K562 (cell line): ENCODE results near the gene PTP4A2. TPM values are rescaled to one million over a fixed set of nuclear protein-coding genes. Genes with fewer than 3 reads are reported as not detected.

Experiments
- ATAC-seq: fragments of 200-7000 bp; cut with Tn5 transposase; 3 replicates; pipeline ENCODE4 v1.9.1; 2020; ENCODE audit warnings: moderate library complexity
- BruUV-seq: library from RNA; stranded (reverse); fragments of 400-500 nt; replicated peaks from 2 replicates; lab custom pipeline; 2021; lab: Mats Ljungman, UMichigan
- CTCF ChIA-PET: fragments of 300-600 bp; formaldehyde crosslinking; extraction: SDS; loops from one replicate; lab custom pipeline; 2021; ENCODE audit warnings: low intra/inter-chr PET ratio; lab: Yijun Ruan, JAX
- POLR2A ChIA-PET: fragments of 300-600, 350-650 bp; sonication (Branson Sonifier 250); formaldehyde crosslinking; extraction: SDS; loops from one replicate; lab custom pipeline; 2021; ENCODE audit warnings: antibody characterized with exemption, inconsistent platforms; lab: Yijun Ruan, JAX
- DNase-seq, 4 experiments: peaks; one replicate each; pipeline versions ENCODE4 v3.0.0 to v3.0.0-alpha.2; 2011 to 2018; ENCODE audit warnings: low spot score in 3 of 4, mixed read lengths in 3 of 4; ENCODE audit errors: extremely low read depth in 1 of 4
- FAIRE-seq: peaks from 2 replicates; lab custom pipeline; 2011; peaks lifted over from hg19 to GRCh38; lab: Jason Lieb, UNC
- H2AFZ ChIP-seq: 2 replicates; pipeline ENCODE4 v1.6.0; 2011; ENCODE audit warnings: low read depth, low read length, control low read depth, inconsistent platforms
- H3K27ac ChIP-seq: fragments of 200-600 bp; 3 replicates; pipeline ENCODE4 v1.8.0; 2011; ENCODE audit warnings: low read depth, mild to moderate bottlenecking, control low read depth, inconsistent platforms, low read length, moderate library complexity, mixed read lengths; ENCODE audit errors: extremely low read depth
- H3K27me3 ChIP-seq, 2 experiments: fragments of 300-600 bp in 1 of 2; 2 replicates in 1 of 2; 3 replicates in 1 of 2; pipeline versions ENCODE4 v1.6.0 to v1.8.0; 2011; ENCODE audit warnings: inconsistent platforms in 2 of 2, low read length in 2 of 2, mild to moderate bottlenecking in 1 of 2, mixed read lengths in 1 of 2, moderate library complexity in 1 of 2; ENCODE audit not compliant: control insufficient read depth in 2 of 2, insufficient read depth in 2 of 2
- H3K36me3 ChIP-seq: fragments of 300-600 bp; 3 replicates; pipeline ENCODE4 v1.8.0; 2011; ENCODE audit warnings: mild to moderate bottlenecking, low read length, inconsistent platforms; ENCODE audit not compliant: control insufficient read depth, insufficient read depth
- H3K4me1 ChIP-seq, 2 experiments: fragments of 200-600 bp in 1 of 2; replicated peaks in 1 of 2; 2 replicates in 1 of 2; 3 replicates in 1 of 2; pipeline versions ENCODE4 v1.5.1 to v1.8.0; 2011; ENCODE audit warnings: inconsistent platforms in 2 of 2, low read length in 2 of 2, mild to moderate bottlenecking in 1 of 2, mixed read lengths in 1 of 2, moderate library complexity in 1 of 2; ENCODE audit not compliant: control insufficient read depth in 2 of 2, insufficient read depth in 2 of 2
- H3K4me2 ChIP-seq: 2 replicates; pipeline ENCODE4 v1.6.1; 2011; ENCODE audit warnings: low read length, control low read depth, inconsistent platforms, mixed read lengths; ENCODE audit not compliant: insufficient read depth
- H3K4me3 ChIP-seq: fragments of 200-600 bp; sonication (generic), shearing (Covaris generic); 2 replicates; pipeline ENCODE4 v1.5.1; 2016; ENCODE audit warnings: control low read depth, inconsistent platforms
- H3K79me2 ChIP-seq: fragments of 200-600 bp; 3 replicates; pipeline ENCODE4 v1.8.0; 2011; ENCODE audit warnings: low read length, inconsistent platforms; ENCODE audit not compliant: control insufficient read depth, insufficient read depth
- H3K9ac ChIP-seq, 2 experiments: 2 replicates each; pipeline versions ENCODE4 v1.6.0 to v1.6.1; 2011; ENCODE audit warnings: low read depth in 2 of 2, low read length in 2 of 2, control low read depth in 1 of 2, inconsistent platforms in 1 of 2, mild to moderate bottlenecking in 1 of 2, mixed read lengths in 1 of 2; ENCODE audit not compliant: insufficient read depth in 1 of 2
- H3K9me1 ChIP-seq: one replicate; pipeline ENCODE4 v1.6.0; 2011; ENCODE audit warnings: inconsistent platforms, mild to moderate bottlenecking, low read length, moderate library complexity; ENCODE audit not compliant: control insufficient read depth, insufficient read depth
- H3K9me3 ChIP-seq: replicated peaks from 2 replicates; pipeline ENCODE4 v1.5.1; 2011; ENCODE audit warnings: low read depth, low read length, inconsistent platforms; ENCODE audit not compliant: control insufficient read depth, insufficient read depth
- H4K20me1 ChIP-seq: replicated peaks from 2 replicates; pipeline ENCODE4 v1.6.1; 2011; ENCODE audit warnings: low read length, inconsistent platforms, mixed read lengths; ENCODE audit not compliant: control insufficient read depth, insufficient read depth
- ARID2 ChIP-seq: fragments of 450-650 bp; IDR thresholded peaks from 2 replicates; pipeline ENCODE4 v1.6.1; 2017; ENCODE audit warnings: antibody characterized with exemption, mild to moderate bottlenecking
- C11orf30 ChIP-seq: fragments of 450-650 bp; IDR thresholded peaks from 2 replicates; pipeline ENCODE4 v1.6.1; 2016; ENCODE audit warnings: low read depth, mild to moderate bottlenecking
- CEBPB ChIP-seq: fragments of 450-650 bp; IDR thresholded peaks from 2 replicates; pipeline ENCODE4 v1.6.1; 2016; ENCODE audit warnings: missing genetic modification characterization, missing compliant biosample characterization
- ELF4 ChIP-seq: fragments of 450-650 bp; formaldehyde crosslinking; IDR thresholded peaks from 2 replicates; pipeline ENCODE4 v1.4.0; 2022; ENCODE audit warnings: missing genetic modification characterization
- GTF2A2 ChIP-seq: IDR thresholded peaks from 2 replicates; pipeline ENCODE4 v1.6.1; 2016; ENCODE audit warnings: mild to moderate bottlenecking, missing genetic modification characterization, missing compliant biosample characterization
- KLF1 ChIP-seq: fragments of 450-650 bp; IDR thresholded peaks from 2 replicates; pipeline ENCODE4 v1.6.1; 2016; ENCODE audit warnings: missing genetic modification characterization, missing compliant biosample characterization
- LCOR ChIP-seq: sonication (generic); formaldehyde crosslinking; IDR thresholded peaks from 2 replicates; pipeline ENCODE4 v1.8.0; 2022; ENCODE audit warnings: mild to moderate bottlenecking, missing genetic modification reagents
- NFE2 ChIP-seq: IDR thresholded peaks from 2 replicates; pipeline ENCODE4 v1.6.1; 2014; ENCODE audit warnings: antibody characterized with exemption, low read depth
- NR2C1 ChIP-seq, 2 experiments: fragments of 450-650 bp; IDR thresholded peaks; 2 replicates each; pipeline ENCODE4 v1.6.1; 2017; ENCODE audit warnings: mild to moderate bottlenecking in 2 of 2, antibody characterized with exemption in 1 of 2, inconsistent platforms in 1 of 2, missing compliant biosample characterization in 1 of 2, missing genetic modification characterization in 1 of 2
- PCBP2 ChIP-seq: fragments of 200-400 bp; formaldehyde crosslinking; IDR thresholded peaks from 2 replicates; pipeline ENCODE4 v1.6.1; 2018; ENCODE audit warnings: low read length, low read depth, mild to moderate bottlenecking, moderate library complexity; ENCODE audit not compliant: poor library complexity, severe bottlenecking
- POLR2A ChIP-seq: fragments of 450-650 bp; conservative IDR thresholded peaks from 2 replicates; pipeline ENCODE4 v1.6.1; 2016
- POLR2G ChIP-seq: fragments of 200-400 bp; formaldehyde crosslinking; IDR thresholded peaks from 2 replicates; pipeline ENCODE4 v1.6.1; 2017; ENCODE audit warnings: low read depth, mild to moderate bottlenecking, antibody characterized with exemption, low read length, moderate library complexity
- RBM25 ChIP-seq: fragments of 200-400 bp; formaldehyde crosslinking; IDR thresholded peaks from 2 replicates; pipeline ENCODE4 v1.6.1; 2018; ENCODE audit warnings: low read length, low read depth, moderate library complexity; ENCODE audit not compliant: severe bottlenecking
- RREB1 ChIP-seq: fragments of 250-450 bp; sonication (Bioruptor Pico); IDR thresholded peaks from 2 replicates; pipeline ENCODE4 v1.4.0; 2020
- TOE1 ChIP-seq, 2 experiments: fragments of 450-650 bp in 1 of 2; sonication (generic) in 1 of 2; formaldehyde crosslinking in 1 of 2; IDR thresholded peaks; 2 replicates each; pipeline versions ENCODE4 v1.7.1 to v1.8.0; 2016 to 2022; ENCODE audit warnings: borderline replicate concordance in 2 of 2, mild to moderate bottlenecking in 2 of 2, antibody characterized with exemption in 1 of 2, inconsistent platforms in 1 of 2, low read depth in 1 of 2, missing genetic modification reagents in 1 of 2, moderate library complexity in 1 of 2
- ZNF121 ChIP-seq: sonication (generic); formaldehyde crosslinking; conservative IDR thresholded peaks from 2 replicates; pipeline ENCODE4 v1.8.0; 2022; ENCODE audit warnings: missing genetic modification reagents
- ZNF436 ChIP-seq: fragments of 250-450, 450-650 bp; sonication (Bioruptor Pico); formaldehyde crosslinking; IDR thresholded peaks from 2 replicates; pipeline ENCODE4 v1.7.0; 2020; ENCODE audit warnings: mild to moderate bottlenecking
- WGBS: fragments of 100-300 bp; shearing (Covaris generic); methylation state at CpG from one replicate; pipeline ENCODE4 v1.1.6; 2016; ENCODE audit warnings: low coverage, mixed read lengths; ENCODE audit not compliant: insufficient coverage; ENCODE audit errors: missing lambda C conversion rate; 5-methylcytosine and 5-hydroxymethylcytosine counted together
- in situ Hi-C: fragments of 300-500 bp; cut with MboI; formaldehyde crosslinking; loops from 4 replicates; pipeline ENCODE4 v1.15.0; 2018; ENCODE audit warnings: inconsistent platforms, mixed read lengths
- intact Hi-C: fragments of 100-400 bp; cut with micrococcal nuclease; formaldehyde crosslinking; loops from 2 replicates; pipeline ENCODE4 v1.14.2; 2022
- polyA plus RNA-seq, 8 experiments: library from polyadenylated mRNA; depleted of rRNA in 4 of 8; stranded (reverse) in 5 of 8; unstranded in 3 of 8; fragments of >200 nt; fragmentation: Nextera tagmentation in 2 of 8; fragmentation: Illumina TruSeq in 1 of 8; extraction: Ambion mirVana in 2 of 8; extraction: Trizol in 1 of 8; gene quantifications; 2 replicates each; pipeline versions ENCODE4 v1.2.1 to v1.2.3, GENCODE V29; 2011 to 2014; ENCODE audit warnings: inconsistent platforms in 1 of 8, missing spikeins in 1 of 8
- total RNA-seq, 7 experiments: library from RNA; depleted of rRNA in 6 of 7; stranded (reverse); fragments of >200 nt in 6 of 7; fragmentation: Illumina TruSeq in 2 of 7; extraction: Trizol in 2 of 7; gene quantifications; 2 replicates each; pipeline versions ENCODE4 v1.2.1 to v1.2.3, GENCODE V29; 2011 to 2021; ENCODE audit warnings: low replicate concordance in 1 of 7

The PTP4A2 gene
- total and polyA plus RNA-seq, 9 of the 15 experiments (the other 6 are each of a cell fraction or from before 2014, with no cell fraction given), result 197 to 870 (median 480) TPM

GRCh38 chr1:31904339-31905092, 33.7 kb downstream of the PTP4A2 start:
- H3K27ac ChIP-seq, result no peak overlapping the region
- H3K4me2 ChIP-seq, result no peak overlapping the region
- peak in 1 of 4 experiments; percentile 62 for DNase-seq
- no peak overlapping the region for H3K9ac ChIP-seq
- H3K9me3 ChIP-seq, result no peaks in the 10 kb centered on the region
- H3K36me3 ChIP-seq, result peaks cover 40% of the 10 kb centered on the region
- ChIA-PET POLR2A (interaction anchor here (0.6 to 5.7 kb wide), 18 partner anchors 8 to 449 kb away, joined by 3 to 69 read pairs (median 4); partner anchors contain the start of gene PTP4A2), CTCF (no interaction called here)
- in situ Hi-C loops, result no loop called here
- H3K27me3 ChIP-seq, result no peaks in the 10 kb centered on the region; a peak in 1 of 5 replicates
- 55% methylated on average over 9 of the region's 9 CpGs for WGBS
- H3K4me3 ChIP-seq, result no peak overlapping the region
- peak; percentile 69 for FAIRE-seq
- H4K20me1 ChIP-seq, result 0 out of 2 replicates have a peak, but pooled peaks cover 3% of the 10 kb centered on the region
- peaks cover 0 to 5% of the 10 kb centered on the region in 2 experiments; a peak in 2 of 5 replicates for H3K4me1 ChIP-seq
- peaks cover 7% of the 10 kb centered on the region; the same call in 1 of the 3 replicates for H3K79me2 ChIP-seq
- H2AFZ ChIP-seq, result no peak overlapping the region
- peak; percentile 60 for ATAC-seq
- H3K9me1 ChIP-seq, result no peaks in the 10 kb centered on the region
- intact Hi-C loops, result no loop called here
- BruUV-seq, result no TSS peak
- no peak for TF ChIP-seq ELF4 (CRISPR knock-in tag)
- no peak for TF ChIP-seq RREB1 (CRISPR knock-in tag)
- TF ChIP-seq POLR2G, result no peak; the same call in 1 of the 2 replicates
- peak; percentile 30 for TF ChIP-seq RBM25
- TF ChIP-seq ZNF436 (CRISPR knock-in tag), result no peak
- no peak for TF ChIP-seq KLF1 (tag)
- TF ChIP-seq CEBPB (tag), result peak; percentile 62
- TF ChIP-seq ZNF121, result peak; percentile 88
- TF ChIP-seq GTF2A2 (tag), result no peak
- TF ChIP-seq TOE1 (IDR thresholded peaks at IDR 0.05; ENCODE audit: borderline replicate concordance), result no peak
- TF ChIP-seq TOE1 (CRISPR knock-in tag; IDR thresholded peaks at IDR 0.05; ENCODE audit: borderline replicate concordance, low read depth), result no peak
- TF ChIP-seq PCBP2, result no peak
- no peak for TF ChIP-seq NFE2
- 0 out of 2 replicates have a peak, but pooled peaks have one; percentile 9 for TF ChIP-seq LCOR (CRISPR knock-in tag)
- peak; percentile 63; the same call in 1 of the 2 replicates for TF ChIP-seq C11orf30
- 0 out of 2 replicates have a peak, but pooled peaks have one; percentile 5 for TF ChIP-seq ARID2
- TF ChIP-seq NR2C1 (IDR thresholded peaks at IDR 0.05), result peak; percentile 73
- peak; percentile 72 for TF ChIP-seq NR2C1 (tag; IDR thresholded peaks at IDR 0.05)
- TF ChIP-seq POLR2A, result peak; percentile 4; the same call in 1 of the 2 replicates
